GM12878 (cell line): ENCODE measurements around the gene GXYLT1. TPM values are rescaled to one million over a fixed set of nuclear protein-coding genes. Genes with fewer than 3 reads are reported as not detected.
"Not testable (repeated sequence)": the region's sequence is repeated elsewhere in the genome, so short reads cannot be mapped to it uniquely, and the experiment has no call there.

ENCODE experiments used
- ATAC-seq: fragments of 200-7000 bp; cut with Tn5 transposase; 3 replicates; pipeline ENCODE4 v1.9.1; 2020; ENCODE audit warnings: mild to moderate bottlenecking, moderate library complexity
- BruUV-seq: library from RNA; stranded (reverse); fragments of 400-500 nt; replicated peaks from 2 replicates; lab custom pipeline; 2021; lab: Mats Ljungman, UMichigan
- CTCF ChIA-PET: fragments of 300-600 bp; sonication (Branson Sonifier 250); formaldehyde crosslinking; extraction: SDS; loops from one replicate; lab custom pipeline; 2021; ENCODE audit warnings: inconsistent platforms; lab: Yijun Ruan, JAX
- POLR2A ChIA-PET: fragments of 350-600 bp; formaldehyde crosslinking; extraction: SDS; loops from one replicate; lab custom pipeline; 2021; ENCODE audit warnings: inconsistent platforms; lab: Charles Lee
- RAD21 ChIA-PET: fragments of 300-600 bp; sonication (Branson Sonifier 250); formaldehyde crosslinking; loops from one replicate; lab custom pipeline; 2023; ENCODE audit warnings: antibody characterized with exemption; ENCODE audit not compliant: unreplicated experiment; lab: Charles Lee
- SMC1A ChIA-PET: fragments of 300-600 bp; sonication (Branson Sonifier 250); formaldehyde crosslinking; loops from one replicate; lab custom pipeline; 2023; ENCODE audit not compliant: unreplicated experiment, uncharacterized antibody; lab: Charles Lee
- DNase-seq: peaks from one replicate; pipeline ENCODE4 v3.0.0-alpha.2; 2011; ENCODE audit warnings: low read depth, low spot score
- FAIRE-seq: peaks from 3 replicates; lab custom pipeline; 2011; peaks lifted over from hg19 to GRCh38; lab: Jason Lieb, UNC
- H2AFZ ChIP-seq: 2 replicates; pipeline ENCODE4 v1.6.0; 2011; ENCODE audit warnings: low read depth, low read length, control low read depth; ENCODE audit not compliant: control insufficient read depth
- H3K27ac ChIP-seq: 2 replicates; pipeline ENCODE4 v1.5.1; 2011; ENCODE audit warnings: control low read depth; ENCODE audit not compliant: control insufficient read depth, insufficient read depth
- H3K27me3 ChIP-seq, 2 experiments: replicated peaks in 1 of 2; 2 replicates each; pipeline versions ENCODE4 v1.6.0 to v1.6.1; 2011; ENCODE audit warnings: low read length in 1 of 2; ENCODE audit not compliant: control insufficient read depth in 2 of 2, insufficient read depth in 2 of 2
- H3K36me3 ChIP-seq, 2 experiments: 2 replicates each; pipeline ENCODE4 v1.5.1; 2011; ENCODE audit warnings: low read length in 1 of 2; ENCODE audit not compliant: control insufficient read depth in 2 of 2, insufficient read depth in 2 of 2
- H3K4me1 ChIP-seq: 2 replicates; pipeline ENCODE4 v1.6.1; 2011; ENCODE audit warnings: mild to moderate bottlenecking, low read length, moderate library complexity, mixed read lengths; ENCODE audit not compliant: control insufficient read depth, insufficient read depth
- H3K4me2 ChIP-seq: 2 replicates; pipeline ENCODE4 v1.6.0; 2011; ENCODE audit warnings: control low read depth; ENCODE audit not compliant: control insufficient read depth, insufficient read depth
- H3K4me3 ChIP-seq: fragments of 200-600 bp; sonication (generic); 2 replicates; pipeline ENCODE4 v1.5.1; 2016
- H3K79me2 ChIP-seq: 2 replicates; pipeline ENCODE4 v1.6.0; 2011; ENCODE audit warnings: low read length; ENCODE audit not compliant: control insufficient read depth, insufficient read depth
- H3K9ac ChIP-seq: 2 replicates; pipeline ENCODE4 v1.8.0; 2011; ENCODE audit warnings: low read length, control low read depth, mixed read lengths; ENCODE audit not compliant: control insufficient read depth, insufficient read depth
- H3K9me3 ChIP-seq: replicated peaks from 3 replicates; pipeline ENCODE4 v1.5.1; 2011; ENCODE audit warnings: mild to moderate bottlenecking, low read length; ENCODE audit not compliant: control insufficient read depth, insufficient read depth
- H4K20me1 ChIP-seq: 2 replicates; pipeline ENCODE4 v1.6.0; 2011; ENCODE audit not compliant: control insufficient read depth, insufficient read depth
- EP300 ChIP-seq, 2 experiments: fragments of 150-350 bp in 1 of 2; IDR thresholded peaks; 2 replicates each; pipeline ENCODE4 v1.6.1; 2011 to 2012; ENCODE audit warnings: low read depth in 2 of 2, low read length in 2 of 2, borderline replicate concordance in 1 of 2, improper control_type of control experiment in 1 of 2, inconsistent platforms in 1 of 2; ENCODE audit not compliant: control insufficient read depth in 1 of 2
- ETV6 ChIP-seq, 2 experiments: fragments of 450-650 bp in 1 of 2; IDR thresholded peaks in 1 of 2; conservative IDR thresholded peaks in 1 of 2; 2 replicates each; pipeline ENCODE4 v1.6.1; 2014; ENCODE audit warnings: antibody characterized with exemption in 1 of 2, borderline replicate concordance in 1 of 2, low read depth in 1 of 2, mild to moderate bottlenecking in 1 of 2, moderate library complexity in 1 of 2
- FOXM1 ChIP-seq: IDR thresholded peaks from 2 replicates; pipeline ENCODE4 v1.6.1; 2012; ENCODE audit warnings: low read depth, mild to moderate bottlenecking, inconsistent platforms, low read length, moderate library complexity
- NFXL1 ChIP-seq: fragments of 450-650 bp; IDR thresholded peaks from 2 replicates; pipeline ENCODE4 v1.6.1; 2017; ENCODE audit warnings: antibody characterized with exemption, mild to moderate bottlenecking, borderline replicate concordance
- SRF ChIP-seq, 2 experiments: IDR thresholded peaks; 2 replicates each; pipeline ENCODE4 v1.6.1; 2011; ENCODE audit warnings: low read depth in 2 of 2, low read length in 2 of 2, mild to moderate bottlenecking in 1 of 2, moderate library complexity in 1 of 2
- WGBS: methylation state at CpG from one replicate; pipeline ENCODE4 v1.1.6; 2016; ENCODE audit warnings: low lambda C conversion rate; ENCODE audit not compliant: insufficient replicate concordance, insufficient coverage; ENCODE audit errors: missing lambda C conversion rate; 5-methylcytosine and 5-hydroxymethylcytosine counted together
- in situ Hi-C: fragments of 300-500 bp; cut with MboI; formaldehyde crosslinking; loops from 9 replicates; pipeline ENCODE4 v1.14.3; 2018; ENCODE audit warnings: mixed read lengths
- intact Hi-C: fragments of 100-400 bp; cut with micrococcal nuclease; formaldehyde crosslinking; loops from one replicate; pipeline ENCODE4 v1.14.2; 2022; ENCODE audit not compliant: unreplicated experiment
- polyA plus RNA-seq, 11 experiments: library from polyadenylated mRNA; depleted of rRNA in 4 of 11; unstranded in 6 of 11; stranded (reverse) in 5 of 11; fragments of >200 nt; fragmentation: Nextera tagmentation in 4 of 11; fragmentation: Illumina TruSeq in 1 of 11; extraction: Ambion mirVana in 4 of 11; extraction: Trizol in 1 of 11; gene quantifications; 1 replicate in 1 of 11; 2 replicates in 10 of 11; pipeline versions ENCODE4 v1.2.1 to v1.2.3, GENCODE V29; 2011 to 2016; ENCODE audit warnings: inconsistent platforms in 2 of 11, missing spikeins in 2 of 11, low read depth in 1 of 11
- total RNA-seq, 4 experiments: library from RNA; depleted of rRNA in 3 of 4; stranded (reverse); fragments of >200 nt in 3 of 4; fragmentation: Illumina TruSeq in 1 of 4; extraction: Trizol in 1 of 4; gene quantifications; 2 replicates each; pipeline versions ENCODE4 v1.2.1 to v1.2.3, GENCODE V29; 2013 to 2021

The GXYLT1 gene
- total and polyA plus RNA-seq, 10 of the 15 experiments (the other 5 are each of a cell fraction or from before 2014, with no cell fraction given) = 2.3 to 14.9 (median 8.9) TPM

GRCh38 chr12:42106791-42107190 lies 37.9 kb downstream of the GXYLT1 start:
- FAIRE-seq, H3K27me3 ChIP-seq, H3K27ac ChIP-seq, H2AFZ ChIP-seq, in situ Hi-C loops, POLR2A ChIA-PET, H3K79me2 ChIP-seq, intact Hi-C loops, DNase-seq, ATAC-seq, H3K4me1 ChIP-seq, H3K4me2 ChIP-seq, RAD21 ChIA-PET, H3K9ac ChIP-seq, H3K9me3 ChIP-seq, H3K36me3 ChIP-seq, BruUV-seq, H4K20me1 ChIP-seq, CTCF ChIA-PET, H3K4me3 ChIP-seq: not testable (repeated sequence)
- WGBS = 100% methylated on average over 4 of the region's 4 CpGs
- SMC1A ChIA-PET = interaction anchor here (1.2 kb wide), 1 partner anchor 11 kb away, joined by 3 read pairs; no protein-coding TSS in a partner anchor

DNA sequence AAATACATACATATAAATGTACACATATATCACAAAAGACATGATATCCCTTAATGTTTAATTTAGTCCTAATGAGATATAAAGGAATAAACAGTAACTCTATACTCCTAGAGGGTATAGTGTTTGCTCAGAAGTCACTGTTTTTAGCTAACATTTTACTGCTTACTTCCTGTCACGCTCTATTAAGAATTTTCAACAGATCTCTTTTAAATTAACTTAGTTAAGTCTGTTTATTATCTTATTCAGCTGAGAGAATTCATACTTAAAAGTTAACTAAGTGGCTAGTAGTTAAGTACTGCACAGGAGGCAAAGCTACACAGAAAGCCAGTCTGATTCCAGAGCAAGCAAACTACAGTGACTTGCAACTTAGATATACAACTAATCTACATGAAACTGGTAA lies 39.9 kb downstream of the GXYLT1 start:
- no peaks in the 10 kb centered on the region for H3K79me2 ChIP-seq
- ChIA-PET RAD21 (interaction anchor here (1.6 kb wide), 1 partner anchor 37 kb away, joined by 3 read pairs; no protein-coding TSS in a partner anchor), POLR2A (interaction anchor here (0.6 kb wide), 1 partner anchor 10 kb away, joined by 5 read pairs; no protein-coding TSS in a partner anchor), SMC1A (interaction anchor here (0.6 to 1.0 kb wide), 3 partner anchors 18 to 330 kb away, joined by 3 read pairs; no protein-coding TSS in a partner anchor), CTCF (interaction anchor here (0.8 to 1.4 kb wide), 6 partner anchors 14 to 267 kb away, joined by 3 to 7 read pairs (median 3); no protein-coding TSS in a partner anchor)
- no peak for DNase-seq
- no peak overlapping the region for H3K4me2 ChIP-seq
- H3K9me3 ChIP-seq = no peaks in the 10 kb centered on the region
- intact Hi-C loops = no loop called here
- H3K4me3 ChIP-seq = no peak overlapping the region
- H3K27ac ChIP-seq = no peak overlapping the region; the same call in 1 of the 2 replicates
- H2AFZ ChIP-seq = no peak overlapping the region
- 81% methylated on average over 1 of the region's 1 CpG for WGBS
- peaks cover 0 to 3% of the 10 kb centered on the region in 2 experiments; a peak in 1 of 4 replicates for H3K36me3 ChIP-seq
- FAIRE-seq = no peak
- no peaks in the 10 kb centered on the region for H3K4me1 ChIP-seq
- in situ Hi-C loops = no loop called here
- BruUV-seq = no TSS peak
- ATAC-seq = no peak
- no peak overlapping the region for H3K9ac ChIP-seq
- no peaks in the 10 kb centered on the region for H4K20me1 ChIP-seq
- H3K27me3 ChIP-seq = no peaks in the 10 kb centered on the region
- no peak for TF ChIP-seq NFXL1
- TF ChIP-seq EP300 (IDR thresholded peaks at IDR 0.05; ENCODE audit: borderline replicate concordance in 1 of 2, control insufficient read depth in 1 of 2, low read depth in 2 of 2, low read length in 2 of 2) = no peak
- no peak for TF ChIP-seq SRF (IDR thresholded peaks at IDR 0.05; ENCODE audit: low read depth in 2 of 2, low read length in 2 of 2)
- TF ChIP-seq FOXM1 = no peak
- TF ChIP-seq ETV6 (conservative IDR thresholded peaks at IDR 0.05 in 1 of 2, IDR thresholded peaks at IDR 0.05 in 1 of 2; ENCODE audit: borderline replicate concordance in 1 of 2, low read depth in 1 of 2) = no peak
